T-helper 9 cell (primary cell): ENCODE results near the gene ERG28.
"Not testable (repeated sequence)": the region's sequence is repeated elsewhere in the genome, so short reads cannot be mapped to it uniquely, and the experiment has no call there.

ENCODE experiments used
- DNase-seq: peaks from one replicate; pipeline ENCODE4 v3.0.0-alpha.2; 2020
- total RNA-seq, 2 donors: gene quantifications; one replicate each; lab custom pipeline; 2026; lab: John Stamatoyannopoulos, UW

ERG28 gene
- 16.9 to 31.5 reads per million in 2 donors for total RNA-seq

GRCh38 chr14:75660630-75661498 is at the start of gene ERG28, which contains the start of gene TTLL5:
Gene ERG28, minus strand, starts transcription at chr14:75660876. Its CDS starts 3,374 bp downstream, at chr14:75657502.
Gene TTLL5, plus strand, starts transcription at chr14:75661246. Its CDS starts 1,904 bp downstream, at chr14:75663150.
- peak; percentile 93 for DNase-seq

GRCh38 chr14:75709207-75709812 is 48.6 kb upstream of the ERG28 start:
- peak; percentile 45 for DNase-seq

- no peak for DNase-seq
Observed at GRCh38 chr14:75705014-75705413, 44.3 kb upstream of the ERG28 start.

GRCh38 chr14:75703467-75703866 is 42.8 kb upstream of the ERG28 start:
- no peak for DNase-seq

- no peak for DNase-seq
Observed at GRCh38 chr14:75702616-75703261, 42.1 kb upstream of the ERG28 start.

GRCh38 chr14:75702122-75702521 is 41.4 kb upstream of the ERG28 start:
- DNase-seq: no peak

- DNase-seq: no peak
Observed at GRCh38 chr14:75700295-75700694, 39.6 kb upstream of the ERG28 start.

- DNase-seq: no peak
Observed at GRCh38 chr14:75699331-75699730, 38.7 kb upstream of the ERG28 start.

- no peak for DNase-seq
Observed at GRCh38 chr14:75697918-75698317, 37.2 kb upstream of the ERG28 start.

GRCh38 chr14:75697386-75697785 is 36.7 kb upstream of the ERG28 start:
- DNase-seq: no peak

- DNase-seq: not testable (repeated sequence)
Observed at GRCh38 chr14:75695025-75695424, 34.3 kb upstream of the ERG28 start.

- no peak for DNase-seq
Observed at GRCh38 chr14:75690010-75690409, 29.3 kb upstream of the ERG28 start.

GRCh38 chr14:75689012-75689411 is 28.3 kb upstream of the ERG28 start:
- no peak for DNase-seq

- no peak for DNase-seq
Observed at GRCh38 chr14:75685910-75686309, 25.2 kb upstream of the ERG28 start.

GRCh38 chr14:75675265-75675960 is 14.7 kb upstream of the ERG28 start:
- no peak for DNase-seq

GRCh38 chr14:75673345-75674035 is 12.8 kb upstream of the ERG28 start:
- DNase-seq: no peak

- DNase-seq: no peak
Observed at GRCh38 chr14:75672605-75673192, 12.0 kb upstream of the ERG28 start.

- DNase-seq: no peak
Observed at GRCh38 chr14:75667099-75667765, 6.6 kb upstream of the ERG28 start.

GRCh38 chr14:75662966-75663365 is 2.3 kb upstream of the ERG28 start:
- DNase-seq: no peak

- DNase-seq: no peak
Observed at GRCh38 chr14:75661499-75661814, 781 bp upstream of the ERG28 start.

GRCh38 chr14:75660238-75660629 is 442 bp downstream of the ERG28 start:
- no peak for DNase-seq
